K562 (cell line): Measurements from ENCODE around the gene NUCKS1. TPM values are rescaled to one million over a fixed set of nuclear protein-coding genes. Genes with fewer than 3 reads are reported as not detected.

Experiments
- ATAC-seq: fragments of 200-7000 bp; cut with Tn5 transposase; 3 replicates; pipeline ENCODE4 v1.9.1; 2020; ENCODE audit warnings: moderate library complexity
- BruUV-seq: library from RNA; stranded (reverse); fragments of 400-500 nt; replicated peaks from 2 replicates; lab custom pipeline; 2021; lab: Mats Ljungman, UMichigan
- CTCF ChIA-PET: fragments of 300-600 bp; formaldehyde crosslinking; extraction: SDS; loops from one replicate; lab custom pipeline; 2021; ENCODE audit warnings: low intra/inter-chr PET ratio; lab: Yijun Ruan, JAX
- POLR2A ChIA-PET: fragments of 300-600, 350-650 bp; sonication (Branson Sonifier 250); formaldehyde crosslinking; extraction: SDS; loops from one replicate; lab custom pipeline; 2021; ENCODE audit warnings: antibody characterized with exemption, inconsistent platforms; lab: Yijun Ruan, JAX
- DNase-seq, 4 experiments: peaks; one replicate each; pipeline versions ENCODE4 v3.0.0 to v3.0.0-alpha.2; 2011 to 2018; ENCODE audit warnings: low spot score in 3 of 4, mixed read lengths in 3 of 4; ENCODE audit errors: extremely low read depth in 1 of 4
- FAIRE-seq: peaks from 2 replicates; lab custom pipeline; 2011; peaks lifted over from hg19 to GRCh38; lab: Jason Lieb, UNC
- H2AFZ ChIP-seq: 2 replicates; pipeline ENCODE4 v1.6.0; 2011; ENCODE audit warnings: low read depth, low read length, control low read depth, inconsistent platforms
- H3K27ac ChIP-seq: fragments of 200-600 bp; 3 replicates; pipeline ENCODE4 v1.8.0; 2011; ENCODE audit warnings: low read depth, mild to moderate bottlenecking, control low read depth, inconsistent platforms, low read length, moderate library complexity, mixed read lengths; ENCODE audit errors: extremely low read depth
- H3K27me3 ChIP-seq, 2 experiments: fragments of 300-600 bp in 1 of 2; 2 replicates in 1 of 2; 3 replicates in 1 of 2; pipeline versions ENCODE4 v1.6.0 to v1.8.0; 2011; ENCODE audit warnings: inconsistent platforms in 2 of 2, low read length in 2 of 2, mild to moderate bottlenecking in 1 of 2, mixed read lengths in 1 of 2, moderate library complexity in 1 of 2; ENCODE audit not compliant: control insufficient read depth in 2 of 2, insufficient read depth in 2 of 2
- H3K36me3 ChIP-seq: fragments of 300-600 bp; 3 replicates; pipeline ENCODE4 v1.8.0; 2011; ENCODE audit warnings: mild to moderate bottlenecking, low read length, inconsistent platforms; ENCODE audit not compliant: control insufficient read depth, insufficient read depth
- H3K4me1 ChIP-seq, 2 experiments: fragments of 200-600 bp in 1 of 2; replicated peaks in 1 of 2; 2 replicates in 1 of 2; 3 replicates in 1 of 2; pipeline versions ENCODE4 v1.5.1 to v1.8.0; 2011; ENCODE audit warnings: inconsistent platforms in 2 of 2, low read length in 2 of 2, mild to moderate bottlenecking in 1 of 2, mixed read lengths in 1 of 2, moderate library complexity in 1 of 2; ENCODE audit not compliant: control insufficient read depth in 2 of 2, insufficient read depth in 2 of 2
- H3K4me2 ChIP-seq: 2 replicates; pipeline ENCODE4 v1.6.1; 2011; ENCODE audit warnings: low read length, control low read depth, inconsistent platforms, mixed read lengths; ENCODE audit not compliant: insufficient read depth
- H3K4me3 ChIP-seq: fragments of 200-600 bp; sonication (generic), shearing (Covaris generic); 2 replicates; pipeline ENCODE4 v1.5.1; 2016; ENCODE audit warnings: control low read depth, inconsistent platforms
- H3K79me2 ChIP-seq: fragments of 200-600 bp; 3 replicates; pipeline ENCODE4 v1.8.0; 2011; ENCODE audit warnings: low read length, inconsistent platforms; ENCODE audit not compliant: control insufficient read depth, insufficient read depth
- H3K9ac ChIP-seq, 2 experiments: 2 replicates each; pipeline versions ENCODE4 v1.6.0 to v1.6.1; 2011; ENCODE audit warnings: low read depth in 2 of 2, low read length in 2 of 2, control low read depth in 1 of 2, inconsistent platforms in 1 of 2, mild to moderate bottlenecking in 1 of 2, mixed read lengths in 1 of 2; ENCODE audit not compliant: insufficient read depth in 1 of 2
- H3K9me1 ChIP-seq: one replicate; pipeline ENCODE4 v1.6.0; 2011; ENCODE audit warnings: inconsistent platforms, mild to moderate bottlenecking, low read length, moderate library complexity; ENCODE audit not compliant: control insufficient read depth, insufficient read depth
- H3K9me3 ChIP-seq: replicated peaks from 2 replicates; pipeline ENCODE4 v1.5.1; 2011; ENCODE audit warnings: low read depth, low read length, inconsistent platforms; ENCODE audit not compliant: control insufficient read depth, insufficient read depth
- H4K20me1 ChIP-seq: replicated peaks from 2 replicates; pipeline ENCODE4 v1.6.1; 2011; ENCODE audit warnings: low read length, inconsistent platforms, mixed read lengths; ENCODE audit not compliant: control insufficient read depth, insufficient read depth
- CBX1 ChIP-seq: sonication (generic); IDR thresholded peaks from 2 replicates; pipeline ENCODE4 v1.6.1; 2016; ENCODE audit warnings: antibody characterized with exemption, low read depth, mild to moderate bottlenecking
- CXXC5 ChIP-seq: fragments of 250-450 bp; sonication (Bioruptor Pico); IDR thresholded peaks from 2 replicates; pipeline ENCODE4 v1.8.0; 2022; ENCODE audit warnings: inconsistent platforms, mild to moderate bottlenecking, moderate library complexity
- KAT8 ChIP-seq: fragments of 450-650 bp; IDR thresholded peaks from 2 replicates; pipeline ENCODE4 v1.6.1; 2016; ENCODE audit warnings: low read depth, mild to moderate bottlenecking
- KHSRP ChIP-seq: fragments of 450-650 bp; IDR thresholded peaks from 2 replicates; pipeline ENCODE4 v1.6.1; 2017
- TEAD1 ChIP-seq, 2 experiments: fragments of 450-650 bp in 1 of 2; sonication (generic) in 1 of 2; formaldehyde crosslinking; IDR thresholded peaks; 2 replicates each; pipeline versions ENCODE4 v1.4.0 to v1.8.0; 2020 to 2022; ENCODE audit warnings: mild to moderate bottlenecking in 2 of 2, missing genetic modification reagents in 1 of 2
- XRCC3 ChIP-seq: fragments of 450-650 bp; IDR thresholded peaks from 2 replicates; pipeline ENCODE4 v1.6.1; 2017; ENCODE audit warnings: mild to moderate bottlenecking, moderate library complexity
- ZZZ3 ChIP-seq: fragments of 450-650 bp; IDR thresholded peaks from 2 replicates; pipeline ENCODE4 v1.6.1; 2016; ENCODE audit warnings: antibody characterized with exemption, mild to moderate bottlenecking, moderate library complexity
- WGBS: fragments of 100-300 bp; shearing (Covaris generic); methylation state at CpG from one replicate; pipeline ENCODE4 v1.1.6; 2016; ENCODE audit warnings: low coverage, mixed read lengths; ENCODE audit not compliant: insufficient coverage; ENCODE audit errors: missing lambda C conversion rate; 5-methylcytosine and 5-hydroxymethylcytosine counted together
- in situ Hi-C: fragments of 300-500 bp; cut with MboI; formaldehyde crosslinking; loops from 4 replicates; pipeline ENCODE4 v1.15.0; 2018; ENCODE audit warnings: inconsistent platforms, mixed read lengths
- intact Hi-C: fragments of 100-400 bp; cut with micrococcal nuclease; formaldehyde crosslinking; loops from 2 replicates; pipeline ENCODE4 v1.14.2; 2022
- polyA plus RNA-seq, 8 experiments: library from polyadenylated mRNA; depleted of rRNA in 4 of 8; stranded (reverse) in 5 of 8; unstranded in 3 of 8; fragments of >200 nt; fragmentation: Nextera tagmentation in 2 of 8; fragmentation: Illumina TruSeq in 1 of 8; extraction: Ambion mirVana in 2 of 8; extraction: Trizol in 1 of 8; gene quantifications; 2 replicates each; pipeline versions ENCODE4 v1.2.1 to v1.2.3, GENCODE V29; 2011 to 2014; ENCODE audit warnings: inconsistent platforms in 1 of 8, missing spikeins in 1 of 8
- total RNA-seq, 7 experiments: library from RNA; depleted of rRNA in 6 of 7; stranded (reverse); fragments of >200 nt in 6 of 7; fragmentation: Illumina TruSeq in 2 of 7; extraction: Trizol in 2 of 7; gene quantifications; 2 replicates each; pipeline versions ENCODE4 v1.2.1 to v1.2.3, GENCODE V29; 2011 to 2021; ENCODE audit warnings: low replicate concordance in 1 of 7
- TF ChIP-seq, protein P1 (sequence below): fragments of 250-450 bp; sonication (Bioruptor Pico); IDR thresholded peaks from 2 replicates; pipeline ENCODE4 v1.8.0; 2021; ENCODE audit warnings: moderate library complexity, mild to moderate bottlenecking, inconsistent platforms
- TF ChIP-seq, protein P2 (sequence below): fragments of 450-650 bp; IDR thresholded peaks from one replicate; pipeline ENCODE4 v1.6.1; 2018; ENCODE audit warnings: mild to moderate bottlenecking, moderate library complexity; ENCODE audit not compliant: partially characterized antibody

Gene NUCKS1
- total and polyA plus RNA-seq, 9 of the 15 experiments (the other 6 are each of a cell fraction or from before 2014, with no cell fraction given) = 66.7 to 244 (median 149) TPM

DNA sequence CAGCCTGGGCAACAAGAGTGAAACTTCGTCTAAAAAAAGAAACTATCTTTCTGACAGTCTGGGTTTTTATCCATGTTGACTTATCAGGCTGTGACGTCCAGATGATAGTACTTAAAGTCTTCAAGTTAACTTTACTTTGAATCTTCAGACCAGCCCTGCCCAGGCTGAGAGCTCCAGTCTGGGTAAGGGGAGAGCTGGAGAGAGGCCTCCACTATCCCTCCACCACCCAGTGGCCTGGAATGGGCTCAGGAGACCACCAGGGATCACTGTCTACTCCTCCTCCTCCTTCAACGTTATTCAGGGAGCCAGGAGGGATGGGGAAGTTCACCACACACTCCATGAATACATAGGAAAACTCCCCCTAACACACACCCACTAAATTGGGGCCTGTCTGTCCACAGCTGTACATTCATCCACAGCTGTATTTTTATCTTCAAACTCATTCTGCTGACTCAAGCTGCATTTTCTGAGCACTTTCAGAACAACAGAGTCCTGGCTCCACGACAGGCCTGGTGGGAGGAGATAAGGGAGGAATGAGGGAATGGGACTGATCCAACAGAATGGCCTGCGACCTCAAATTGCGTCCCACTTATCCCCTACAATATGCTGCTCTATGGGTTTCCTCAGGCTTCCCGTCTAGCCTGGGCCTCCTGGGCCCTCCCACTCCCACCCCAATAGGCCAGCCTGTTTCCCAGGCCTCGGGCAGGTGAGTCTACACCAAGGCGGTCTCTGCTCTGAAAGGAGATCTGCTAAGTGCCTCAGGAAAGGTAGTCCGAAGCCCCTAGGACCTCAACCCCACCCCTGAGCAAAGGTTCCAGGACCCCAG, 71.5 kb downstream of the NUCKS1 start:
- Histone ChIP-seq H3K36me3 (no peaks in the 10 kb centered on the region), H2AFZ (peak overlapping the region; percentile 6; the same call in 1 of the 2 replicates), H3K4me1 (peaks cover 32 to 37% of the 10 kb centered on the region in 2 experiments), H3K9me3 (no peaks in the 10 kb centered on the region), H3K4me3 (peak overlapping the region; percentile 53; the same call in 1 of the 2 replicates), H3K27ac (peak overlapping the region; percentile 79), H3K79me2 (no peaks in the 10 kb centered on the region), H4K20me1 (no peaks in the 10 kb centered on the region; the same call in none of the 2 replicates), H3K9ac (peak overlapping the region; percentile 1 to 68; a peak in 2 of 4 replicates), H3K27me3 (no peaks in the 10 kb centered on the region), H3K9me1 (no peaks in the 10 kb centered on the region), H3K4me2 (peak overlapping the region; percentile 80)
- in situ Hi-C loops (no loop called here), intact Hi-C loops (loop anchor here (10.0 kb wide), 1 partner anchor 426 kb away; no protein-coding TSS in a partner anchor)
- BruUV-seq = no TSS peak
- ATAC-seq = peak; percentile 84
- CTCF ChIA-PET = no interaction called here
- POLR2A ChIA-PET = interaction anchor here (0.6 to 1.8 kb wide), 22 partner anchors 9 to 1967 kb away, joined by 3 to 11 read pairs (median 3); no protein-coding TSS in a partner anchor
- peak; percentile 87 to 98 (median 90) for DNase-seq
- 2% methylated on average over 10 of the region's 10 CpGs for WGBS
- FAIRE-seq = peak; percentile 98
- TF ChIP-seq, protein P1, sequence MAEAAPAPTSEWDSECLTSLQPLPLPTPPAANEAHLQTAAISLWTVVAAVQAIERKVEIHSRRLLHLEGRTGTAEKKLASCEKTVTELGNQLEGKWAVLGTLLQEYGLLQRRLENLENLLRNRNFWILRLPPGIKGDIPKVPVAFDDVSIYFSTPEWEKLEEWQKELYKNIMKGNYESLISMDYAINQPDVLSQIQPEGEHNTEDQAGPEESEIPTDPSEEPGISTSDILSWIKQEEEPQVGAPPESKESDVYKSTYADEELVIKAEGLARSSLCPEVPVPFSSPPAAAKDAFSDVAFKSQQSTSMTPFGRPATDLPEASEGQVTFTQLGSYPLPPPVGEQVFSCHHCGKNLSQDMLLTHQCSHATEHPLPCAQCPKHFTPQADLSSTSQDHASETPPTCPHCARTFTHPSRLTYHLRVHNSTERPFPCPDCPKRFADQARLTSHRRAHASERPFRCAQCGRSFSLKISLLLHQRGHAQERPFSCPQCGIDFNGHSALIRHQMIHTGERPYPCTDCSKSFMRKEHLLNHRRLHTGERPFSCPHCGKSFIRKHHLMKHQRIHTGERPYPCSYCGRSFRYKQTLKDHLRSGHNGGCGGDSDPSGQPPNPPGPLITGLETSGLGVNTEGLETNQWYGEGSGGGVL (CRISPR knock-in tag) = no peak
- TF ChIP-seq CBX1 (no peak), XRCC3 (no peak), KHSRP (peak; percentile 72; the same call in 1 of the 2 replicates), TEAD1 (CRISPR knock-in tag; IDR thresholded peaks at IDR 0.05) (peak; percentile 93 to 95), KAT8 (no peak), CXXC5 (CRISPR knock-in tag) (peak; percentile 99), ZZZ3 (no peak)
- TF ChIP-seq, protein P2, sequence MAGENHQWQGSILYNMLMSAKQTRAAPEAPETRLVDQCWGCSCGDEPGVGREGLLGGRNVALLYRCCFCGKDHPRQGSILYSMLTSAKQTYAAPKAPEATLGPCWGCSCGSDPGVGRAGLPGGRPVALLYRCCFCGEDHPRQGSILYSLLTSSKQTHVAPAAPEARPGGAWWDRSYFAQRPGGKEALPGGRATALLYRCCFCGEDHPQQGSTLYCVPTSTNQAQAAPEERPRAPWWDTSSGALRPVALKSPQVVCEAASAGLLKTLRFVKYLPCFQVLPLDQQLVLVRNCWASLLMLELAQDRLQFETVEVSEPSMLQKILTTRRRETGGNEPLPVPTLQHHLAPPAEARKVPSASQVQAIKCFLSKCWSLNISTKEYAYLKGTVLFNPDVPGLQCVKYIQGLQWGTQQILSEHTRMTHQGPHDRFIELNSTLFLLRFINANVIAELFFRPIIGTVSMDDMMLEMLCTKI = no peak
